Measurements from ENCODE around the gene PCDH17. TPM values are rescaled to one million over a fixed set of nuclear protein-coding genes. Genes with fewer than 3 reads are reported as not detected.

Gene PCDH17, protein sequence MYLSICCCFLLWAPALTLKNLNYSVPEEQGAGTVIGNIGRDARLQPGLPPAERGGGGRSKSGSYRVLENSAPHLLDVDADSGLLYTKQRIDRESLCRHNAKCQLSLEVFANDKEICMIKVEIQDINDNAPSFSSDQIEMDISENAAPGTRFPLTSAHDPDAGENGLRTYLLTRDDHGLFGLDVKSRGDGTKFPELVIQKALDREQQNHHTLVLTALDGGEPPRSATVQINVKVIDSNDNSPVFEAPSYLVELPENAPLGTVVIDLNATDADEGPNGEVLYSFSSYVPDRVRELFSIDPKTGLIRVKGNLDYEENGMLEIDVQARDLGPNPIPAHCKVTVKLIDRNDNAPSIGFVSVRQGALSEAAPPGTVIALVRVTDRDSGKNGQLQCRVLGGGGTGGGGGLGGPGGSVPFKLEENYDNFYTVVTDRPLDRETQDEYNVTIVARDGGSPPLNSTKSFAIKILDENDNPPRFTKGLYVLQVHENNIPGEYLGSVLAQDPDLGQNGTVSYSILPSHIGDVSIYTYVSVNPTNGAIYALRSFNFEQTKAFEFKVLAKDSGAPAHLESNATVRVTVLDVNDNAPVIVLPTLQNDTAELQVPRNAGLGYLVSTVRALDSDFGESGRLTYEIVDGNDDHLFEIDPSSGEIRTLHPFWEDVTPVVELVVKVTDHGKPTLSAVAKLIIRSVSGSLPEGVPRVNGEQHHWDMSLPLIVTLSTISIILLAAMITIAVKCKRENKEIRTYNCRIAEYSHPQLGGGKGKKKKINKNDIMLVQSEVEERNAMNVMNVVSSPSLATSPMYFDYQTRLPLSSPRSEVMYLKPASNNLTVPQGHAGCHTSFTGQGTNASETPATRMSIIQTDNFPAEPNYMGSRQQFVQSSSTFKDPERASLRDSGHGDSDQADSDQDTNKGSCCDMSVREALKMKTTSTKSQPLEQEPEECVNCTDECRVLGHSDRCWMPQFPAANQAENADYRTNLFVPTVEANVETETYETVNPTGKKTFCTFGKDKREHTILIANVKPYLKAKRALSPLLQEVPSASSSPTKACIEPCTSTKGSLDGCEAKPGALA (N-terminal part only)
- total RNA-seq: 3.1 TPM
- long read RNA-seq, partial matches to known transcripts: 0 of 1 reads
- long read RNA-seq, other reads (novel, unspliced or antisense): 0 of 1 reads

DNA sequence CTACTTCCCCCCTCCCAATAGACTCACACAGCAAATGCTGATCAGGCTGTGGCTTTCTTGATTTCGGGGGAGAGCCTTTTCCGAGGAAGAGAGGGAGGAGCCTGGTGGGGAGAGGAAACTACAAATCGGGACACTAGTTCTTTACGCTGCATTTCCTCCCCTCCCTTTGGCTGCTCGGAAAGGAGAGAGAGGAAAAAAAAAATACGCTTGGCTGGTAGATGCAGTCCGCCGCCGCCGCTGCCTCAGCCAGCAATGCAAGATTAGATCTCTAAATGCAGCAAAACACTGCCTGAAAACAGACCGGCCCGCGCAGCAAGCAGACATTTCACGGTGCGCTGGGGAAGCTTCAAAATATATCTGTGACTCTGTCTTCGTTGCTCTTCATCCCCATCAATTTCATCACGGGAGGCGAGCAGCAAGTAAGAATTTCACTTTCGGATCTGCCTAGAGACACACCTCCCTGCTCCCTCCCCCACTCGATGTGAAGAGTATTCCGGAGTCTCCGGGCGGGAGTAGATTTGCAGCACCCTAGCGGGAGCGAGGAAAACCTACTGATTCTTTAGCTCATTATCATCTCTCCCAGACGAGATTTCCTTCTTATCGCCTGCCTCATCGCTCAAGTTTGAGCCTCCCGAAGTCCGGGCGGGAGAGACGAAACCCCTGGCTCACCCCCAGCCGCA, at the start of gene PCDH17:
Gene PCDH17 (plus strand): TSS at position 149 of the 680 bp plus-strand sequence. CDS start 803 bp downstream, outside the sequence.
- Histone ChIP-seq H3K27me3 (ENCODE audit: low read depth) (peaks cover 67% of the 10 kb centered on the region), H3K27ac (replicated peaks) (peak within 1 kb of the TSS; percentile 86), H3K9me3 (replicated peaks) (no peaks in the 10 kb centered on the region), H3K36me3 (no peaks in the 10 kb centered on the region), H3K4me3 (peak within 1 kb of the TSS; percentile 74), H3K4me1 (peaks cover 58% of the 10 kb centered on the region)
- TF ChIP-seq, protein P1, sequence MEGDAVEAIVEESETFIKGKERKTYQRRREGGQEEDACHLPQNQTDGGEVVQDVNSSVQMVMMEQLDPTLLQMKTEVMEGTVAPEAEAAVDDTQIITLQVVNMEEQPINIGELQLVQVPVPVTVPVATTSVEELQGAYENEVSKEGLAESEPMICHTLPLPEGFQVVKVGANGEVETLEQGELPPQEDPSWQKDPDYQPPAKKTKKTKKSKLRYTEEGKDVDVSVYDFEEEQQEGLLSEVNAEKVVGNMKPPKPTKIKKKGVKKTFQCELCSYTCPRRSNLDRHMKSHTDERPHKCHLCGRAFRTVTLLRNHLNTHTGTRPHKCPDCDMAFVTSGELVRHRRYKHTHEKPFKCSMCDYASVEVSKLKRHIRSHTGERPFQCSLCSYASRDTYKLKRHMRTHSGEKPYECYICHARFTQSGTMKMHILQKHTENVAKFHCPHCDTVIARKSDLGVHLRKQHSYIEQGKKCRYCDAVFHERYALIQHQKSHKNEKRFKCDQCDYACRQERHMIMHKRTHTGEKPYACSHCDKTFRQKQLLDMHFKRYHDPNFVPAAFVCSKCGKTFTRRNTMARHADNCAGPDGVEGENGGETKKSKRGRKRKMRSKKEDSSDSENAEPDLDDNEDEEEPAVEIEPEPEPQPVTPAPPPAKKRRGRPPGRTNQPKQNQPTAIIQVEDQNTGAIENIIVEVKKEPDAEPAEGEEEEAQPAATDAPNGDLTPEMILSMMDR (IDR thresholded peaks at IDR 0.05; ENCODE audit: borderline replicate concordance): no peak
- peak; percentile 23 for DNase-seq
- intact Hi-C loops (cut with micrococcal nuclease): no loop called here

DNA sequence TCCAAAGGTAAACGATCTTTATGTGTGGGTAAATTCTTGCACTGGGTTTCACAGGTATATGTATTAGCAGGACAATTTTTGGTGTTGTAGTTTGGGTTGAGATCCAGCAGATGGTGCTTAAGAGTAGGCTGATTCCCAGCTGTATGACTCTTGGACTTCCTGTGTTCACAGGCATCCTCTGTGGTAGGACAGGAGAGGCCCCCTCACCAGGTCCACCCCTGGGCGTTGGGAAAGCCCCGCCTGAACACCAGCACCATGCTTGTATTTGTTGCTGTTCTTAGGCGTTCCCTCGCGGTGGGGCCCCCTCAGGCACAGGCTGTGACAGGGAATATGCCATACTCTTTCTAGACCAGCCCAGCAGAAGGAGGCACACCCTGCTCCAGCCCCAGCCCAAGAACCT, 49.5 kb upstream of the PCDH17 start:
- H3K9me3 ChIP-seq (replicated peaks): peaks cover 12% of the 10 kb centered on the region
- TF ChIP-seq, protein P1 (IDR thresholded peaks at IDR 0.05; ENCODE audit: borderline replicate concordance): no peak
- intact Hi-C loops (cut with micrococcal nuclease): no loop called here
- H3K36me3 ChIP-seq: no peaks in the 10 kb centered on the region
- H3K27me3 ChIP-seq (ENCODE audit: low read depth): no peaks in the 10 kb centered on the region
- DNase-seq: no peak
- H3K4me1 ChIP-seq: no peaks in the 10 kb centered on the region
- H3K27ac ChIP-seq (replicated peaks): no peak overlapping the region
- no peak overlapping the region for H3K4me3 ChIP-seq

DNA sequence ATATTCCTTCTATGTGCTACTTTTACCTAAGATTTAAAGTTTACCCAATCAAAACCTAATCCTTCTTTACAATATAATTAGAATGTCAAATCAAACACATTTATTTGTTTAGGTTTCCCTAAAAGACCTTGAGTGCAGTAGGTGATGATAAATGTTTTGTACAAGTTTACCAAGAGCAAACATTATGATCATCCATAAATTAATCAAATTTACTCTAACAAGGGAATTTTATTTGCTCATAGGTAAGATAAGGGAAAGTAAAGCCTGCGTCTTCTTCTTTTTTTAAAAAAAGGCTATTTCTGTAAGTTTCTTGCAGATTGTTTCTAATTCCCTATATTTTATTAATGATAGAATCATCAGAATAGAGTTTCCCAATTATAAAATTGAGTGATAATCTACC, 48.0 kb upstream of the PCDH17 start:
- H3K4me3 ChIP-seq: no peak overlapping the region
- DNase-seq: no peak
- no peaks in the 10 kb centered on the region for H3K27me3 ChIP-seq (ENCODE audit: low read depth)
- TF ChIP-seq, protein P1 (IDR thresholded peaks at IDR 0.05; ENCODE audit: borderline replicate concordance): no peak
- H3K27ac ChIP-seq (replicated peaks): no peak overlapping the region
- no peaks in the 10 kb centered on the region for H3K9me3 ChIP-seq (replicated peaks)
- H3K36me3 ChIP-seq: no peaks in the 10 kb centered on the region
- H3K4me1 ChIP-seq: no peaks in the 10 kb centered on the region
- intact Hi-C loops (cut with micrococcal nuclease): no loop called here

DNA sequence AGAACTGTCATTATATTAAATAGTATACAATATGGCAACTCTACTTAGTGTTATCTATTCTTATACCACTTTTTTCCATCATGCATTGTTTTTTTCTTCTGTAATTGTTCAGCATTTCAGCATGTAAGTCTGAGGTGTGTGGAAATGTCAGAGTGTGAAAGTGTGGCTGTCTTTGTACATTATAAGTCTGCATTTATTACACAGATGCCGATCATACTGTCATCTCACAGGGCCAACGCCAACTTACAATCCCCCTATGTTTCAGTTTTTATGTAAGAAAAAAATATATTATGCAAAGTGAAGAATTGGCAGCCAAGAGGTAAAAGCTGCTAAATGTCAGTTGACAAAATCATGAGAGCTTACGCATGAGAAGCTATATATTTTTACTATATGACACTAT, 42.9 kb upstream of the PCDH17 start:
- intact Hi-C loops (cut with micrococcal nuclease): no loop called here
- TF ChIP-seq, protein P1 (IDR thresholded peaks at IDR 0.05; ENCODE audit: borderline replicate concordance): no peak

DNA sequence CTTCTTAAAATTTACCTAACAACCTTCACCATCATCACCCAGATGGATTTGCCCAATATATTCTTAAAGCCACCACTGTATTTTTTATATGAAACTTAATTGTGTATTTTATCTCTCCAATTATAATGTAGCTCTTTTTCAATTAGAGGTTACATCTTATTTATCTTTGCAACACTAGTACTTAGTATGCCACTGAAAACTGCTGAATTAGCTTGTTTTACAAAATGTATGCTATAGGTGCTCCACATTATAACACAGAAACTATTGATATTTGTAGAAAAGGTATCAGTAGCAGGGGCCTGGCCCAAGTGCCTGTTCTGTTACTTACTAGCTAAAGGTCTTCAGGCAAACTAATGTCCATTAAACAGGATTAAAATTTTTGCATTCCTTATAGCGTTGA, 35.8 kb upstream of the PCDH17 start:
- no peak for DNase-seq
- Histone ChIP-seq H3K36me3 (no peaks in the 10 kb centered on the region), H3K27ac (replicated peaks) (no peak overlapping the region), H3K4me1 (no peaks in the 10 kb centered on the region), H3K27me3 (ENCODE audit: low read depth) (no peaks in the 10 kb centered on the region), H3K4me3 (no peak overlapping the region), H3K9me3 (replicated peaks) (no peaks in the 10 kb centered on the region)
- TF ChIP-seq, protein P1 (IDR thresholded peaks at IDR 0.05; ENCODE audit: borderline replicate concordance): no peak
- intact Hi-C loops (cut with micrococcal nuclease): no loop called here

More for the DNA sequence above, 42.9 kb upstream of the PCDH17 start:
- Histone ChIP-seq H3K4me1 (no peaks in the 10 kb centered on the region), H3K9me3 (replicated peaks) (no peaks in the 10 kb centered on the region), H3K36me3 (no peaks in the 10 kb centered on the region), H3K4me3 (no peak overlapping the region), H3K27ac (replicated peaks) (no peak overlapping the region), H3K27me3 (ENCODE audit: low read depth) (no peaks in the 10 kb centered on the region)
- DNase-seq: no peak
